OCI-LY1 (cell line): ENCODE measurements around the gene KIDINS220.

ENCODE experiments used
- H2AFZ ChIP-seq: fragments of 200-600 bp; sonication (generic), shearing (Covaris generic); 2 replicates; pipeline ENCODE4 v1.6.0; 2014; ENCODE audit warnings: antibody characterized with exemption, mild to moderate bottlenecking, low read length
- H3F3A ChIP-seq: fragments of 200-600 bp; sonication (generic), shearing (Covaris generic); 2 replicates; pipeline ENCODE4 v1.6.0; 2014; ENCODE audit warnings: mild to moderate bottlenecking, antibody characterized with exemption, low read length, moderate library complexity; ENCODE audit not compliant: insufficient read depth
- H3K27ac ChIP-seq: fragments of 200-600 bp; sonication (generic); 2 replicates; pipeline ENCODE4 v1.5.1; 2014; ENCODE audit warnings: low read length, mixed run types, mild to moderate bottlenecking, low read depth; ENCODE audit not compliant: poor library complexity, severe bottlenecking
- H3K27me3 ChIP-seq: fragments of 200-600 bp; sonication (generic); 2 replicates; pipeline ENCODE4 v1.6.0; 2014; ENCODE audit warnings: antibody characterized with exemption, mild to moderate bottlenecking, low read length, moderate library complexity; ENCODE audit not compliant: insufficient read depth
- H3K36me3 ChIP-seq: fragments of 200-600 bp; sonication (generic); 2 replicates; pipeline ENCODE4 v1.6.1; 2014; ENCODE audit warnings: mild to moderate bottlenecking, antibody characterized with exemption, low read length, moderate library complexity, mixed read lengths; ENCODE audit not compliant: insufficient read depth
- H3K4me1 ChIP-seq: fragments of 200-600 bp; sonication (generic); 2 replicates; pipeline ENCODE4 v1.5.1; 2014; ENCODE audit warnings: mild to moderate bottlenecking, low read length, moderate library complexity; ENCODE audit not compliant: insufficient read depth, severe bottlenecking
- H3K4me2 ChIP-seq: fragments of 200-600 bp; sonication (generic), shearing (Covaris generic); 2 replicates; pipeline ENCODE4 v1.6.1; 2014; ENCODE audit warnings: low read length
- H3K4me3 ChIP-seq: fragments of 200-600 bp; sonication (generic); 2 replicates; pipeline ENCODE4 v1.5.1; 2014; ENCODE audit warnings: low read length, low read depth, mild to moderate bottlenecking, mixed read lengths; ENCODE audit not compliant: poor library complexity, severe bottlenecking
- H3K79me2 ChIP-seq: fragments of 200-600 bp; shearing (Covaris generic); 2 replicates; pipeline ENCODE4 v1.6.1; 2016; ENCODE audit warnings: mixed run types, low read length, mixed read lengths; ENCODE audit not compliant: insufficient read depth
- H3K9ac ChIP-seq: fragments of 200-600 bp; sonication (generic), shearing (Covaris generic); 2 replicates; pipeline ENCODE4 v1.6.1; 2014; ENCODE audit warnings: mild to moderate bottlenecking, low read length, mixed read lengths
- H3K9me2 ChIP-seq: fragments of 200-600 bp; sonication (generic), shearing (Covaris generic); 2 replicates; pipeline ENCODE4 v1.6.1; 2014; ENCODE audit warnings: low read depth, mild to moderate bottlenecking, low read length, mixed read lengths
- H3K9me3 ChIP-seq: fragments of 200-600 bp; shearing (Covaris generic); 2 replicates; pipeline ENCODE4 v1.6.1; 2014; ENCODE audit warnings: low read length, mixed read lengths
- H4K20me1 ChIP-seq: fragments of 200-600 bp; sonication (generic), shearing (Covaris generic); 2 replicates; pipeline ENCODE4 v1.6.0; 2016; ENCODE audit warnings: mild to moderate bottlenecking, low read length; ENCODE audit not compliant: insufficient read depth
- EZH2 ChIP-seq: fragments of 200-600 bp; sonication (generic), shearing (Covaris generic); IDR thresholded peaks from 2 replicates; pipeline ENCODE4 v1.8.0; 2017; ENCODE audit warnings: borderline replicate concordance, mixed run types, mild to moderate bottlenecking, antibody characterized with exemption, low read length, moderate library complexity, mixed read lengths
- TF ChIP-seq, protein P1 (sequence below): fragments of 200-600 bp; sonication (generic), shearing (Covaris generic); IDR thresholded peaks from 2 replicates; pipeline ENCODE4 v1.5.1; 2017; ENCODE audit warnings: mild to moderate bottlenecking, antibody characterized with exemption, low read length, moderate library complexity, mixed read lengths

Gene KIDINS220

DNA sequence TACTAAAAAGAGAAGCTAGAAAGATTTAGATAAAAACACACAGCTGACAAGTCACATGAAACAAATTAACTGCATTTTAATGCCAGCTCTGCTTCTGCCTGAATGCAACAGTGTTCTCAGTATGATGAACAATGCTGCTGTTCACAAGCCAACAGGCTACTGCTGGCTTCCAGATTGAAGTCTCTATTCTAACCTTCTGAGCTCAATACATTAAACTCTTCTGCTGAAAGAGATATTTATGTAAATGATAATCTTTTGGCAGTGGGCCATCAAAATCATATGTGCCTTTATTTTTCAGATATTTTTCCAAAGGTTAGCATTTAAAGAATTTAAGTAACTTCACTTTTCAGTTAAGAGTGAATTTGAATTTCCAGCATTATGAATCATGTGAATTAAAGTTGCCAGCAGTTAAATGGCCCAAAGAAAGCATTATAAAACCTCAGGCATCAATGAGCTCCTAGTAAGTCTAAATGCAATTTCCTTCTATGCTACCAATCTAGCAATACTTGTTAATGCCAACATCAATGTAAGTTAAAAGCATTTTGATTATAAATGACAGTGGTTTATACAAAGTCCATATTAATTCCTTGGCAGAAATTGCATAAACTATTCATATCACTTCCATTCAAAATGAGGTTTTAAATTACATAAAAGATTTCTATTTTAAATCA, 83.2 kb downstream of the KIDINS220 start:
- Histone ChIP-seq H3K79me2 (no peaks in the 10 kb centered on the region), H3K9me2 (no peaks in the 10 kb centered on the region), H3K4me3 (no peak overlapping the region), H4K20me1 (no peaks in the 10 kb centered on the region), H3K27ac (no peak overlapping the region), H3K4me1 (no peaks in the 10 kb centered on the region), H3K9me3 (peaks cover 6% of the 10 kb centered on the region; the same call in 1 of the 2 replicates), H3K27me3 (no peaks in the 10 kb centered on the region), H3K4me2 (no peak overlapping the region), H2AFZ (no peak overlapping the region), H3K36me3 (peaks cover 21% of the 10 kb centered on the region), H3K9ac (no peak overlapping the region), H3F3A (no peaks in the 10 kb centered on the region)
- no peak for TF ChIP-seq EZH2
- TF ChIP-seq, protein P1, sequence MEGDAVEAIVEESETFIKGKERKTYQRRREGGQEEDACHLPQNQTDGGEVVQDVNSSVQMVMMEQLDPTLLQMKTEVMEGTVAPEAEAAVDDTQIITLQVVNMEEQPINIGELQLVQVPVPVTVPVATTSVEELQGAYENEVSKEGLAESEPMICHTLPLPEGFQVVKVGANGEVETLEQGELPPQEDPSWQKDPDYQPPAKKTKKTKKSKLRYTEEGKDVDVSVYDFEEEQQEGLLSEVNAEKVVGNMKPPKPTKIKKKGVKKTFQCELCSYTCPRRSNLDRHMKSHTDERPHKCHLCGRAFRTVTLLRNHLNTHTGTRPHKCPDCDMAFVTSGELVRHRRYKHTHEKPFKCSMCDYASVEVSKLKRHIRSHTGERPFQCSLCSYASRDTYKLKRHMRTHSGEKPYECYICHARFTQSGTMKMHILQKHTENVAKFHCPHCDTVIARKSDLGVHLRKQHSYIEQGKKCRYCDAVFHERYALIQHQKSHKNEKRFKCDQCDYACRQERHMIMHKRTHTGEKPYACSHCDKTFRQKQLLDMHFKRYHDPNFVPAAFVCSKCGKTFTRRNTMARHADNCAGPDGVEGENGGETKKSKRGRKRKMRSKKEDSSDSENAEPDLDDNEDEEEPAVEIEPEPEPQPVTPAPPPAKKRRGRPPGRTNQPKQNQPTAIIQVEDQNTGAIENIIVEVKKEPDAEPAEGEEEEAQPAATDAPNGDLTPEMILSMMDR = no peak

- peaks cover 21% of the 10 kb centered on the region for H3K36me3 ChIP-seq
- TF ChIP-seq, protein P1 = no peak
- no peak for TF ChIP-seq EZH2
- H3K4me2 ChIP-seq = no peak overlapping the region
Measured at GRCh38 chr2:8753609-8754008, 83.8 kb downstream of the KIDINS220 start.

DNA sequence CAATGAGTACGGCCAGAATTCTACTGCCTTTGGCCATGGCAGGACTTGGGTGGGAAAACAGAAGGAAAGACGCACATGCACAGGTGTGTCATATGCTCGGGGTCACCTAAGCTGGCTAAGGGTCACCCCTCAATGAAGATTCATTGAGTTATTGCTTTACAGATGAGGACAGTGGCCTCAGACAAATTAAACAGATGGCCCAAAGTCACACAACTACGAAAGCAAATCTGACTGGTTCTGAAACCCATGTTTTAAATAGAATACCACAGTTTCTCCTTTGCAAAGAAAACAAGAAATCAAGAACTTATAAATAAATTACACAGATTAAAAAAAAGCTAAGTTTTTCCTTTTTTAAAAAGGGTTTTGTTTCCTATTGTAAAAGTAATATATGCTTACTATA, 85.0 kb downstream of the KIDINS220 start:
- H3K9me3 ChIP-seq = peaks cover 6% of the 10 kb centered on the region; the same call in 1 of the 2 replicates
- no peaks in the 10 kb centered on the region for H3K9me2 ChIP-seq
- H3K4me1 ChIP-seq = no peaks in the 10 kb centered on the region
- H3K4me3 ChIP-seq = no peak overlapping the region
- no peak overlapping the region for H2AFZ ChIP-seq
- H3K4me2 ChIP-seq = no peak overlapping the region
- no peak overlapping the region for H3K27ac ChIP-seq
- peaks cover 21% of the 10 kb centered on the region for H3K36me3 ChIP-seq
- H3K9ac ChIP-seq = no peak overlapping the region
- no peaks in the 10 kb centered on the region for H3K79me2 ChIP-seq
- no peak for TF ChIP-seq EZH2
- TF ChIP-seq, protein P1 = no peak
- H3K27me3 ChIP-seq = no peaks in the 10 kb centered on the region
- no peaks in the 10 kb centered on the region for H3F3A ChIP-seq
- no peaks in the 10 kb centered on the region for H4K20me1 ChIP-seq

More at GRCh38 chr2:8753609-8754008, 83.8 kb downstream of the KIDINS220 start:
- Histone ChIP-seq H3K9me2 (no peaks in the 10 kb centered on the region), H3K27ac (no peak overlapping the region), H3K27me3 (no peaks in the 10 kb centered on the region), H3F3A (no peaks in the 10 kb centered on the region), H3K9ac (no peak overlapping the region), H3K9me3 (peaks cover 6% of the 10 kb centered on the region; the same call in 1 of the 2 replicates), H4K20me1 (no peaks in the 10 kb centered on the region), H3K4me3 (no peak overlapping the region), H3K79me2 (no peaks in the 10 kb centered on the region), H2AFZ (no peak overlapping the region), H3K4me1 (no peaks in the 10 kb centered on the region)
